PC-9 (cell line): ENCODE results near the gene TSPEAR.

Experiments
- EZH2 ChIP-seq: fragments of 200-600 bp; sonication (generic); IDR thresholded peaks from 2 replicates; pipeline ENCODE4 v1.8.0; 2017; ENCODE audit warnings: antibody characterized with exemption, low read depth
- TF ChIP-seq, protein P1 (sequence below): fragments of 200-600 bp; sonication (generic); conservative IDR thresholded peaks from 2 replicates; pipeline ENCODE4 v1.6.1; 2017; ENCODE audit warnings: mixed run types, antibody characterized with exemption, mild to moderate bottlenecking, moderate library complexity

DNA sequence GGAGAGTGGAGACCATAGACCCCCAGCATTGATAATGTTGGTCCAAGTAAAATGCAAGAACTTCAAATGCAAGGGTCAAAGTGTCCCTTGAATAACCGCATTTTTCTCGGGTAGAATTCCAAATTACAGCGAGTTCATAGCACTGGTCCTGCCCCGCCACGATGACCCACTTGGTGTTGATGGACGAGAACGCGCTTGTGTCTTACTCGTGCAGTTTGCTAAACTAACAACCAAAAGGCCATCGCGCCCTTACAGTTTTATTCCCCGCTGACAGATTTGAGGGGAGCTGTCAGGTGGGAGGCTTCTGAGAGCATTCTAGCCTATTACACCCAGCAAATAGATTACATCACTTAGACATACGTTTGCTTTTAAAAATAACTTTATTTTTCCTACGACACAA lies 17.3 kb upstream of the TSPEAR start:
- TF ChIP-seq, protein P1, sequence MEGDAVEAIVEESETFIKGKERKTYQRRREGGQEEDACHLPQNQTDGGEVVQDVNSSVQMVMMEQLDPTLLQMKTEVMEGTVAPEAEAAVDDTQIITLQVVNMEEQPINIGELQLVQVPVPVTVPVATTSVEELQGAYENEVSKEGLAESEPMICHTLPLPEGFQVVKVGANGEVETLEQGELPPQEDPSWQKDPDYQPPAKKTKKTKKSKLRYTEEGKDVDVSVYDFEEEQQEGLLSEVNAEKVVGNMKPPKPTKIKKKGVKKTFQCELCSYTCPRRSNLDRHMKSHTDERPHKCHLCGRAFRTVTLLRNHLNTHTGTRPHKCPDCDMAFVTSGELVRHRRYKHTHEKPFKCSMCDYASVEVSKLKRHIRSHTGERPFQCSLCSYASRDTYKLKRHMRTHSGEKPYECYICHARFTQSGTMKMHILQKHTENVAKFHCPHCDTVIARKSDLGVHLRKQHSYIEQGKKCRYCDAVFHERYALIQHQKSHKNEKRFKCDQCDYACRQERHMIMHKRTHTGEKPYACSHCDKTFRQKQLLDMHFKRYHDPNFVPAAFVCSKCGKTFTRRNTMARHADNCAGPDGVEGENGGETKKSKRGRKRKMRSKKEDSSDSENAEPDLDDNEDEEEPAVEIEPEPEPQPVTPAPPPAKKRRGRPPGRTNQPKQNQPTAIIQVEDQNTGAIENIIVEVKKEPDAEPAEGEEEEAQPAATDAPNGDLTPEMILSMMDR = no peak
- TF ChIP-seq EZH2 = no peak
